Measurements from ENCODE around the gene UGT1A3.

DNA sequence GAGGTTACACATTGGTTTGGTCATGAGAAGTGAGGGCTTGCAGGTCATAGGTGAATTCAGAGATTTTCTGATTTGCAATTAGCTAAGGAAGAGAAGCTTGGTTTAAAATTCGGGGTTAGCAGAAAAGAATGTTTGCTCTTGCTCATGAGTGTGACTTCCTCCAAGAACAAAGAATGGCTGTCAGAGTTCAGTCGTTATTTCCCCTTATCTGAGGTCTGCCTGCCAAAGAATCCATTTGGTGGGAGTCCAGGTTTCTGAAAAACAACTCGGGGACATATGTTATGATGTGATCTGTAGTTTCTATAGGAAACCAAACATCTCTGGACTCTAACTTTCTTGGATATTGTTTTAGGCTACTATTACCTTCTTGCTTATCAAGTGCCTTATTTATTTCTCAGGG lies 39.3 kb upstream of the UGT1A3 start:
- TF ChIP-seq, protein P1, sequence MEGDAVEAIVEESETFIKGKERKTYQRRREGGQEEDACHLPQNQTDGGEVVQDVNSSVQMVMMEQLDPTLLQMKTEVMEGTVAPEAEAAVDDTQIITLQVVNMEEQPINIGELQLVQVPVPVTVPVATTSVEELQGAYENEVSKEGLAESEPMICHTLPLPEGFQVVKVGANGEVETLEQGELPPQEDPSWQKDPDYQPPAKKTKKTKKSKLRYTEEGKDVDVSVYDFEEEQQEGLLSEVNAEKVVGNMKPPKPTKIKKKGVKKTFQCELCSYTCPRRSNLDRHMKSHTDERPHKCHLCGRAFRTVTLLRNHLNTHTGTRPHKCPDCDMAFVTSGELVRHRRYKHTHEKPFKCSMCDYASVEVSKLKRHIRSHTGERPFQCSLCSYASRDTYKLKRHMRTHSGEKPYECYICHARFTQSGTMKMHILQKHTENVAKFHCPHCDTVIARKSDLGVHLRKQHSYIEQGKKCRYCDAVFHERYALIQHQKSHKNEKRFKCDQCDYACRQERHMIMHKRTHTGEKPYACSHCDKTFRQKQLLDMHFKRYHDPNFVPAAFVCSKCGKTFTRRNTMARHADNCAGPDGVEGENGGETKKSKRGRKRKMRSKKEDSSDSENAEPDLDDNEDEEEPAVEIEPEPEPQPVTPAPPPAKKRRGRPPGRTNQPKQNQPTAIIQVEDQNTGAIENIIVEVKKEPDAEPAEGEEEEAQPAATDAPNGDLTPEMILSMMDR (IDR thresholded peaks at IDR 0.05), result no peak
- TF ChIP-seq POLR2A (IDR thresholded peaks at IDR 0.05), result no peak
